ENCODE results near the gene SLC47A2. TPM values are rescaled to one million over a fixed set of nuclear protein-coding genes. Genes with fewer than 3 reads are reported as not detected.
A peak's percentile ranks its signal among the peaks of the same experiment; 100 is the strongest.
"Not testable (repeated sequence)": the region's sequence is repeated elsewhere in the genome, so short reads cannot be mapped to it uniquely, and the experiment has no call there.

The SLC47A2 gene
- total RNA-seq, 4 donors from 2014 or later = not detected

GRCh38 chr17:19671433-19671832, 45.0 kb downstream of the SLC47A2 start:
- Histone ChIP-seq H3K9me3 (no peaks in the 10 kb centered on the region), H3K36me3 (peaks cover 9 to 80% (median 46%) of the 10 kb centered on the region in 4 donors), H3K4me1 (peaks cover 3 to 20% (median 14%) of the 10 kb centered on the region in 4 donors), H3K27me3 (no peaks in the 10 kb centered on the region), H3K4me3 (no peak overlapping the region), H3K27ac (replicated peaks in 1 of 4) (no peak overlapping the region)
- DNase-seq (ENCODE audit: extremely low spot score) = no peak
- intact Hi-C loops (cut with DNase I) = no loop called here
- WGBS = 83% methylated on average over 4 of the region's 4 CpGs
- no peak for TF ChIP-seq POLR2AphosphoS5 (IDR thresholded peaks at IDR 0.05)
- TF ChIP-seq POLR2A (IDR thresholded peaks at IDR 0.05; ENCODE audit: low read depth) = no peak
- TF ChIP-seq EP300 (IDR thresholded peaks at IDR 0.05) = no peak
- no peak for TF ChIP-seq CTCF (IDR thresholded peaks at IDR 0.05)

DNA sequence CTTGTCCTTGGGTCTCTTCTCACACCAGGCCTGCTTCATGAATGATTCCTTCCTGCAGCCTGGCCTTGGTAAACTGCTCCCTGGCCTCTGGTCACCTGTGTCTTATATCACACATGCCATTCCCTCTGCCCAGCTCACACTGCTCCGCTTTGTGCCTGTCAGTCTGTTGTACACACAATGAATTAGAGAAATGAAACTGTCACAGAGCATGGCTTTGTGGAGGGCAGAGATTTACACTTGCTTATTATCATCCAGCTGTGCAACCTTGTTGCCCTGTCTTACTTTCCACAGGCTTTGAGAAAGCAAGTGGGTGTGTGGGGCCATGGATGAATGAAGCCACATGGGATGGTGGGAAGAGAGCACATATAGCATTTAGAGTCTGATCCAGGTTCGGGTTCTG, 45.5 kb downstream of the SLC47A2 start:
- intact Hi-C loops (cut with DNase I) = no loop called here
- Histone ChIP-seq H3K4me3 (no peak overlapping the region), H3K27ac (replicated peaks in 1 of 4) (no peak overlapping the region), H3K9me3 (no peaks in the 10 kb centered on the region), H3K36me3 (peaks cover 3 to 80% (median 45%) of the 10 kb centered on the region in 4 donors), H3K27me3 (no peaks in the 10 kb centered on the region), H3K4me1 (peaks cover 3 to 20% (median 14%) of the 10 kb centered on the region in 4 donors)
- DNase-seq (ENCODE audit: extremely low spot score) = no peak
- 95% methylated on average over 2 of the region's 2 CpGs for WGBS
- TF ChIP-seq CTCF (IDR thresholded peaks at IDR 0.05) (no peak), EP300 (IDR thresholded peaks at IDR 0.05) (no peak), POLR2AphosphoS5 (IDR thresholded peaks at IDR 0.05) (no peak), POLR2A (IDR thresholded peaks at IDR 0.05; ENCODE audit: low read depth) (no peak)

GRCh38 chr17:19669680-19670079, 46.7 kb downstream of the SLC47A2 start:
- Histone ChIP-seq H3K4me1 (peaks cover 3 to 20% (median 14%) of the 10 kb centered on the region in 4 donors), H3K36me3 (peaks cover 0 to 81% (median 47%) of the 10 kb centered on the region in 4 donors)
- H3K27ac ChIP-seq (replicated peaks in 1 of 4); intact Hi-C loops (cut with DNase I); H3K9me3 ChIP-seq; H3K4me3 ChIP-seq; H3K27me3 ChIP-seq: not testable (repeated sequence)
- DNase-seq (ENCODE audit: extremely low spot score) = peak; percentile 55
- 92% methylated on average over 7 of the region's 7 CpGs for WGBS

- H3K4me3 ChIP-seq = no peak overlapping the region
- peaks cover 0 to 89% (median 57%) of the 10 kb centered on the region in 4 donors for H3K36me3 ChIP-seq
- no peaks in the 10 kb centered on the region for H3K9me3 ChIP-seq
- DNase-seq (ENCODE audit: extremely low spot score) = no peak
- H3K4me1 ChIP-seq = peaks cover 0 to 9% (median under 1%) of the 10 kb centered on the region in 4 donors
- 95% methylated on average over 4 of the region's 4 CpGs for WGBS
- no peak overlapping the region for H3K27ac ChIP-seq (replicated peaks in 1 of 4)
- no peak for TF ChIP-seq EP300 (IDR thresholded peaks at IDR 0.05)
- TF ChIP-seq POLR2A (IDR thresholded peaks at IDR 0.05; ENCODE audit: low read depth) = no peak
- no peak for TF ChIP-seq CTCF (IDR thresholded peaks at IDR 0.05)
- TF ChIP-seq POLR2AphosphoS5 (IDR thresholded peaks at IDR 0.05) = no peak
- H3K27me3 ChIP-seq = no peaks in the 10 kb centered on the region
- intact Hi-C loops (cut with DNase I) = no loop called here
Measured at GRCh38 chr17:19664821-19665181, 51.6 kb downstream of the SLC47A2 start.

GRCh38 chr17:19664136-19664820, 52.1 kb downstream of the SLC47A2 start:
- WGBS = 68% methylated on average over 5 of the region's 5 CpGs
- no peak overlapping the region for H3K4me3 ChIP-seq
- H3K36me3 ChIP-seq = peaks cover 0 to 85% (median 57%) of the 10 kb centered on the region in 4 donors
- DNase-seq (ENCODE audit: extremely low spot score) = peak; percentile 24
- peaks cover 0 to 14% (median 3%) of the 10 kb centered on the region in 4 donors for H3K4me1 ChIP-seq
- H3K27ac ChIP-seq (replicated peaks in 1 of 4) = no peak overlapping the region
- intact Hi-C loops (cut with DNase I) = no loop called here
- no peaks in the 10 kb centered on the region for H3K27me3 ChIP-seq
- no peaks in the 10 kb centered on the region for H3K9me3 ChIP-seq
- TF ChIP-seq CTCF (IDR thresholded peaks at IDR 0.05) = no peak
- TF ChIP-seq POLR2A (IDR thresholded peaks at IDR 0.05; ENCODE audit: low read depth) = no peak
- no peak for TF ChIP-seq POLR2AphosphoS5 (IDR thresholded peaks at IDR 0.05)
- TF ChIP-seq EP300 (IDR thresholded peaks at IDR 0.05) = no peak

Measured in esophagus muscularis mucosa (tissue), 4 donors.